Eye (tissue), 1 donor: Measurements from ENCODE around the gene MSL2.
"Not testable (repeated sequence)": the region's sequence is repeated elsewhere in the genome, so short reads cannot be mapped to it uniquely, and the experiment has no call there.

Experiments used
- DNase-seq: peaks from one replicate; pipeline ENCODE4 v3.0.0-alpha.2; 2015

MSL2 gene, protein sequence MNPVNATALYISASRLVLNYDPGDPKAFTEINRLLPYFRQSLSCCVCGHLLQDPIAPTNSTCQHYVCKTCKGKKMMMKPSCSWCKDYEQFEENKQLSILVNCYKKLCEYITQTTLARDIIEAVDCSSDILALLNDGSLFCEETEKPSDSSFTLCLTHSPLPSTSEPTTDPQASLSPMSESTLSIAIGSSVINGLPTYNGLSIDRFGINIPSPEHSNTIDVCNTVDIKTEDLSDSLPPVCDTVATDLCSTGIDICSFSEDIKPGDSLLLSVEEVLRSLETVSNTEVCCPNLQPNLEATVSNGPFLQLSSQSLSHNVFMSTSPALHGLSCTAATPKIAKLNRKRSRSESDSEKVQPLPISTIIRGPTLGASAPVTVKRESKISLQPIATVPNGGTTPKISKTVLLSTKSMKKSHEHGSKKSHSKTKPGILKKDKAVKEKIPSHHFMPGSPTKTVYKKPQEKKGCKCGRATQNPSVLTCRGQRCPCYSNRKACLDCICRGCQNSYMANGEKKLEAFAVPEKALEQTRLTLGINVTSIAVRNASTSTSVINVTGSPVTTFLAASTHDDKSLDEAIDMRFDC

GRCh38 chr3:136196064-136196400 lies at the start of gene MSL2:
TSS of gene MSL2 (minus strand) at chr3:136196335. CDS start at chr3:136195113, 1,222 bp downstream.
- no peak for DNase-seq

GRCh38 chr3:136245691-136246090 lies 49.6 kb upstream of the MSL2 start:
- DNase-seq = no peak

GRCh38 chr3:136239094-136239493 lies 43.0 kb upstream of the MSL2 start:
- DNase-seq = no peak

DNA sequence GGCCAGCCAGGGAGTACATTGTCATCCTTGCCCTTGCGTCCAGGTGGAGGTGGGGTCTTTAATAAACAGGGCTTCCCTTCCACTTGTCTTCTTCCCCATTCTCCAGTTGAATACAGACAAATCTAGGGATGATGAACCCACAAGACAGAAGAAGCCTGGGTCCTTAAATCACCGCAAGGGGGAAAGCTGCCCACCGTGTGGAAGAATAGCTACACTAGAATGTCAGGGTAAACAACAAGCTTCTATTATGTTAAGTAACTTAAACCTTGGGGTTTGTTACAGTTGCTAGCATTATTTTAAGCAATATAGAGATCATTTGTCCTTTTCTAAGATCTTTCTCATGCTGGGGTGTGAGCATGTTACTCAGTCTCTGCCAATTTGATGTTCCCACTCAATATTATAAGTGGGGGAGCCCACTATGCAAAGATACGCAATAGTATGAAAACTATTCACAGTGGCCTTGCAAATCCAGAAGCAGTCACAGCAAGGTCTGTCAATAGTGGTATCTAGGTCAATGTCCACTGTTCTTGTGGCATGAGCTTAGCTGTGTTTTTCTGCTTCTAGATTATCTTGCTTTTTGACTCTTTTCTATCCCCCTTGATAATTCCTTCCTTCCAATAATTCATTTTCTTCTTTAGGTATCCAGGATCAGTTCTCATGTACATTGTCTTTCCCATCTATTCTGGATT lies 42.0 kb upstream of the MSL2 start:
- DNase-seq = no peak

- DNase-seq = no peak
Observed at GRCh38 chr3:136237103-136237502, 41.0 kb upstream of the MSL2 start.

GRCh38 chr3:136236109-136236508 lies 40.0 kb upstream of the MSL2 start:
- no peak for DNase-seq

GRCh38 chr3:136235545-136235944 lies 39.4 kb upstream of the MSL2 start:
- DNase-seq = no peak

DNA sequence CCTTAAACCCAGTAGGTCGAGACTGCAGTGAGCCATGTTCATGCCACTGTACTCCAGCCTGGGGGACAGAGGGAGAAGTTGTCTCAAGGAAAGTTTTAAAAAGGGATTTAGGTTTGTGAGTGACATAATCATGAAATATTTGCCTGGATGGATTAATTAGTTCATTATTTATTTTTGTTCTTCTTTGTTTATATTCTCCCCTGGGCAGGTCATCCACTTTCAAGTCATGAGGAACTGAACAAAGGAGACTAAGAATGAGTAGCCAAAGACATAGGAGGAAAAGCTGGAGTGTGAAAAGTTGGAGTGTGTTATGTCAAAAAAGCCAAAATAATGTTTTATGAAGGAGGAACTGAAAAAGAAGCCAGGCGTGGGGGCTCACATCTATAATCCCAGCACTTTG lies 36.3 kb upstream of the MSL2 start:
- no peak for DNase-seq

- DNase-seq = not testable (repeated sequence)
Observed at GRCh38 chr3:136222746-136223145, 26.6 kb upstream of the MSL2 start.

DNA sequence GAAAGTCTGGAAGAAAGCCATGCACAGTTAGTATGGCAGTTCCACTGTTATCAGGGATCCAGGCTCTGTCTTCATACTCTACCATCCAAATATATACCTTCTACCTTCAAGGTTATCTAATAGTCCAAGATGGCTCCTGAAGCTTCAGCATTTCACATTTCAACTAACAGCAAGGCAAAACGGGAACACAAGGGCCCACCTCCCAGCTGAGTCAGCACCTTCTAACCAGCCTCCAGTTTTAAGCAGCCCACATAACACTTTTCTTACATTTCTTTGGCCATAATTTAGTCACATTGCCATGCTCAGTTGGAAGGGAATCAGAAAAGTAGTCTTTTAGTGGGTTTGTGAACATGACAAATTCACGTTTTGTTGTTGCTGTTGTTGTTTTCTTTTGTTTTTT lies 15.4 kb upstream of the MSL2 start:
- no peak for DNase-seq

DNA sequence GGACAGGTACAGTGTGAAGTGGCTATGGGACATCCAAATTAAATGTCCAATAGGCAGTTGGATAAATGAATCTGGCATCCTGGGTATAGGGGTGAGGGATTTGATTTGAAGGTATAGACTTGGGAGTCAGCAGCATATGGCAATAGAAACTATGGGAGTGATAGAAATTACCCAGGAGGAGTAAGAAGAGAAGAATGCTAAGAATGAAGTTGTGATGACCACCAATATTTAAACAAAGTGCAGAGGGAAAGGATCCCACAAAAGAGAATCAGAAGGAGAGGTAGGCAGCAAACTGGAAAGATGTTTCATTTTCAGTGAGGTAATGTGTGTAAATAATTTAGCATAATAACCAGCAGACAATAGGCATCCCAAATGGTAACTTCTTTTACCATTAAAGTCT lies 13.8 kb upstream of the MSL2 start:
- DNase-seq = no peak

GRCh38 chr3:136207489-136208115 lies 11.5 kb upstream of the MSL2 start:
- DNase-seq = peak; percentile 36

- DNase-seq = not testable (repeated sequence)
Observed at GRCh38 chr3:136199219-136199618, 3.1 kb upstream of the MSL2 start.

DNA sequence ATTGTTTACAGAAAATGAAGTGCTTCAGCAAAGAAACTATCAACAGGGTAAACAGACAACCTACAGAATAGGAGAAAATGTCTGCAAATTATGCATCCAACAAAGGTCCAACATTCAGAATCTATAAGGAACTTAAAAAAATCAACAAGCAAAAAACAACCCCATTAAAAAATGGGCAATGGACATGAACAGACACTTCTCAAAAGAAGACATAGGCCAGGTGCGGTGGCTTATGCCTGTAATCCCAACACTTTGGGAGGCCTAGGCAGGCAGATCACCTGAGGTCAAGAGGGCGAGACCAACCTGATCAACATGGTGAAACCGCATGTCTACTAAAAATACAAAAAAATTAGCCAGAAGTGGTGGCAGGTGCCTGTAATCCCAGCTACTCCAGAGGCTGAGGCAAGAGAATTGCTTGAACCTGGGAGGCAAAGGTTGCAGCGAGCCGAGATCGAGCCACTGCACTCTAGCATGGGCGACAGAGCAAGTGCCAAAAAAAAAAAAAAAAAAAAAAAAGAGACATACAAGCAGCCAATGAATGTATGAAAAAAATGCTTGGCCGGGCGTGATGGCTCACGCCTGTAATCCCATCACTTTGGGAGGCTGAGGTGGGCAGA lies 2.4 kb upstream of the MSL2 start:
- DNase-seq = not testable (repeated sequence)

DNA sequence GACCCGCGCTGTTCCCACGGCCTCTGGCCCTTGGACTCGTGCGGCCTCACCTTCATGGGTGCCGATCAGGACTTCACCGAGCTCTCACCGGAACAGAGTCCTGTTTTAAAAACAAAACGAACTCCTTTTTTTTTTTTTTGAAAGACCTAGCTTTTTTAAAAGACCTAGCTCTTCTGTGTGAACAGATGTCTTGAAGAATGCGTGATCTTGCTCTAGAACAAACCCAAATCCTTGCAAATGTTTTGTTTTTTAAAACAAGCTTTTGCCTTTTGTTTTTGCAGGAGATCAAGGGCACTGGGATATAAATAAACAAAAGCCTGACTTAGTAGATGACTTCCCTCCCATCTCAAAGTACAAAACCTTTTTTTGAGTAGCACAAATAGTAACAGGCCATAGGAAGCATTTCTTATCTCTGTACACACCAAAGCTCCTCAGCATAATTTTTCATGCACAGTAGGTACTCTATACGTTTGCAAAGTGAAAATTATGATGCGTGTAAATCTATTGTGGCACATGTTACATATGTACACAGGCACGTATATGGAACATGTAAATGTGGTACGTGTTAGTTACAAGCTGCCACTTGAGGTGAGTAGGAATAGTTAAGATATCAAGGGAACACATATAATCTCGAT lies 1.1 kb upstream of the MSL2 start:
- no peak for DNase-seq

DNA sequence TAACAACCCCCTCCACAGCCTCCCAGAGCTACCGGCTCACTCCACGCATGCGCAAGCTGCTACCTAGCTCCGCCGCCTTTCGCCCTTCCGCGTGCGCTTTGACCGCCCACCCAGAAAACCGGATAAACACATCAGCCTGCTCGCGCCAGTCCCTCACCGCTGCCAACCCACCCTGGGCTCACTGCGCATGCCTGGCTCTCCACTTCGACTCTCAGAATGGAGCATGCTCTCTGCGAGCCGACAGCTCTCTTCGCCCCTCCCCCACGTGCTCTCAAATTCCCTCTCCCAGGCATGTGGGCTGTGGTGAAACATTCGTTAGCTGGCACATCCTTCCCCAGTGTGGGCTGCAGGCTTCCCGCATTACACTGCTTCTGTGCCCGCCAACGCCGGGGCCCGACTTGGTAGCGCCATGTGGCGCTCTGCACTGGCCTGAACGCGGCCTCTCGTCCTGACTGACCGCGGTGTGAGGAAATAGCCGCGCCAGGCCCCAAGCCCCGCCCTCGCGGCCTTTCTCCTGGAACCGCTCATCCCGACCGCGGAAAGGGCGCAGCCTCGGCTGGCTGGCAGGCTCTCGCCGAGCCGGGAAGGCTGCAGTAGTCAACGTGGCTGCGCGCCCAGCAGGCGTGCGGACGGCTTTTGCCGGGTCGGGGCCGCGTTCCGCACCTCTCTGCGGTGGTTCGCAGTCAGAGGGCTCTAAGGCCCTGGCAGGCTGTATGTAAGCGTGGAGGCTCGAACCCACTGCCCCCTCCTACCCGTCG lies 445 bp upstream of the MSL2 start:
- peak; percentile 100 for DNase-seq

GRCh38 chr3:136195258-136196063 lies 674 bp downstream of the MSL2 start:
- DNase-seq = peak; percentile 91

GRCh38 chr3:136194409-136195257 lies 1.5 kb downstream of the MSL2 start:
- peak; percentile 80 for DNase-seq

DNA sequence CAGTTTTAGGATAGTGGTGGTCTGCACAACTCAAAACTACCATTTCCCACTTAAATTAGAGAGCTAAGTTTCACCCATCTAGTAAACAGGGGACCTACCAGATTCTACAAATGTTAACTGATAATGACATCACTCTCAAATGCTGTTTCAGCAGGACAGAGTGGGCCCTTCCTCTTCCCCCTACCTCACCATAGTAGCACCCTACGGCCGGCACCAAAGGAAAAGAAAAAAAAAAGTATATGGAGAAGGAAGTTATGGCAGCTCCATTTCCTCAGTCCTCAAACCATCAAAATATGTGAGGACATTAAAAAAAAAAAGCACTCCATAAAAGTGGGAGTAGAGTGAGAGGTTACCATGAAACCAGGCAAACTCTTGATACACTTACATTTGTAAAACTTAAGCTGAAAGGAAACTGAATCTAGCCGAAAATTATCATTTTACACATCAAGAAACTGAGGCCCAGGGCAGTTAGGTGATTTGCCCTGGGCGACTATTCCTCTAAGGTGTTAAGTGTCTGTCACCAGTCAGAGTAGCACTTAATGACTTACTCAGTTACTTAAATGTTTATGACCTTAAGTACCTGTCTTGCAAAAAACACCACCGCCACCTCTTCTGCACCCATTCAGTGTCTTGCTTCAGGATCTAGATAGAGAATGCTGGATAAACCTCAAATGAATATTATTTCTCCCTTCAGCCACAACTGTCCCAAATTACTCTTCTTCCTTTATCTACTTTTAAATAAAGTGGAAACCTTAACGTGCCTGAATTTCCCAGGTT lies 2.7 kb downstream of the MSL2 start:
- DNase-seq = peak; percentile 45
